HFFc6 (cell line): Measurements from ENCODE around the gene ARID3B. TPM values are rescaled to one million over a fixed set of nuclear protein-coding genes. Genes with fewer than 3 reads are reported as not detected.

Source experiments
- DNase-seq: peaks from one replicate; pipeline ENCODE4 v3.0.0-alpha.2; 2018
- H3K27ac Mint-ChIP-seq: 2 replicates; pipeline ENCODE4 v1.8.0; 2020; ENCODE audit warnings: mild to moderate bottlenecking, mixed read lengths
- H3K27me3 Mint-ChIP-seq: 2 replicates; pipeline ENCODE4 v1.8.0; 2021; ENCODE audit warnings: mild to moderate bottlenecking, moderate library complexity, mixed read lengths; ENCODE audit not compliant: insufficient read depth
- H3K36me3 Mint-ChIP-seq: 2 replicates; pipeline ENCODE4 v1.8.0; 2021; ENCODE audit warnings: low read depth, mixed read lengths
- H3K4me1 Mint-ChIP-seq: 2 replicates; pipeline ENCODE4 v1.8.0; 2020; ENCODE audit warnings: low read depth, mixed read lengths
- H3K4me3 Mint-ChIP-seq: 2 replicates; pipeline ENCODE4 v1.8.0; 2020; ENCODE audit warnings: mild to moderate bottlenecking, moderate library complexity, mixed read lengths
- H3K9me3 Mint-ChIP-seq: 2 replicates; pipeline ENCODE4 v1.8.0; 2020; ENCODE audit warnings: mild to moderate bottlenecking, mixed read lengths
- CTCF ChIP-seq: fragments of 200-600 bp; sonication (generic); IDR thresholded peaks from 2 replicates; pipeline ENCODE4 v1.5.0; 2021; ENCODE audit warnings: antibody characterized with exemption, mild to moderate bottlenecking
- total RNA-seq, 6 experiments: library from RNA; stranded (reverse); fragmentation: NEBNext Ultra II Directional; extraction: Animal tissue kit (Norgen Biotek cat#: 25700); gene quantifications; 2 replicates in 1 of 6; 3 replicates in 5 of 6; pipeline ENCODE4 v1.2.3, GENCODE V29; 2021

ARID3B gene
- total RNA-seq, 6 experiments from 2014 or later, result 1.2 to 2.1 (median 1.6) TPM

- H3K4me3 Mint-ChIP-seq, result no peak overlapping the region
- no peaks in the 10 kb centered on the region for H3K9me3 Mint-ChIP-seq
- no peak for DNase-seq
- TF ChIP-seq CTCF, result no peak
- H3K27ac Mint-ChIP-seq, result no peak overlapping the region
- peaks cover 18% of the 10 kb centered on the region for H3K4me1 Mint-ChIP-seq
- peaks cover 6% of the 10 kb centered on the region; the same call in 1 of the 2 replicates for H3K36me3 Mint-ChIP-seq
- peaks cover 2% of the 10 kb centered on the region; the same call in 1 of the 2 replicates for H3K27me3 Mint-ChIP-seq
These were observed 24.5 kb downstream of the ARID3B start for GRCh38 chr15:74565381-74566085.

- H3K36me3 Mint-ChIP-seq, result peaks cover 12% of the 10 kb centered on the region
- no peak overlapping the region for H3K27ac Mint-ChIP-seq
- peaks cover 24% of the 10 kb centered on the region for H3K4me1 Mint-ChIP-seq
- H3K9me3 Mint-ChIP-seq, result no peaks in the 10 kb centered on the region
- DNase-seq, result no peak
- no peak for TF ChIP-seq CTCF
- no peaks in the 10 kb centered on the region for H3K27me3 Mint-ChIP-seq
- no peak overlapping the region for H3K4me3 Mint-ChIP-seq
These were observed 27.6 kb downstream of the ARID3B start for GRCh38 chr15:74568594-74568993.

- Mint-ChIP-seq H3K27ac (no peak overlapping the region), H3K36me3 (peaks cover 17% of the 10 kb centered on the region), H3K4me1 (peaks cover 35% of the 10 kb centered on the region), H3K4me3 (no peak overlapping the region), H3K27me3 (peaks cover 2% of the 10 kb centered on the region; the same call in 1 of the 2 replicates), H3K9me3 (no peaks in the 10 kb centered on the region)
- no peak for TF ChIP-seq CTCF
- DNase-seq, result no peak
These were observed 28.7 kb downstream of the ARID3B start for GRCh38 chr15:74569731-74570070.

DNA sequence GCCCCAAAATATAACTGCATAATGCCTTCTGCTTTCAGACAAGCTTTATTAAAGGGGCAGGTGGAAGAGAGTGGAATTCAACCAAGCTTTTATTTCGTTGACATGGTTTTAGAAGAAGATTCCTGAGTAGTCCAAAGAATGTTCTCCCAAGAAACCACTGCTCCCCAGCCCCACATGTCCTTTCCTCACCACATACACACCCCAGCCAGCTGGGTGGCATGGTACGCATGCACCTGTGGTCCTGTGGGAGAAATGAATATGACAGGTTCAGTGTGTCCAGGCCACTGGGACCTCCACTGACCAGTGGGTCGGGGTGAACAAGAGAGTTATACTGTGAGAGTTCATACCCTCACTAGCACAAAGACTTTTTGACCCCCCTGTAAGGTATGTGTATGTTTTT lies 30.2 kb downstream of the ARID3B start:
- Mint-ChIP-seq H3K4me1 (peaks cover 35% of the 10 kb centered on the region), H3K27ac (no peak overlapping the region), H3K27me3 (peaks cover 2% of the 10 kb centered on the region; the same call in 1 of the 2 replicates), H3K36me3 (peaks cover 17% of the 10 kb centered on the region), H3K4me3 (no peak overlapping the region), H3K9me3 (no peaks in the 10 kb centered on the region)
- no peak for TF ChIP-seq CTCF
- no peak for DNase-seq

DNA sequence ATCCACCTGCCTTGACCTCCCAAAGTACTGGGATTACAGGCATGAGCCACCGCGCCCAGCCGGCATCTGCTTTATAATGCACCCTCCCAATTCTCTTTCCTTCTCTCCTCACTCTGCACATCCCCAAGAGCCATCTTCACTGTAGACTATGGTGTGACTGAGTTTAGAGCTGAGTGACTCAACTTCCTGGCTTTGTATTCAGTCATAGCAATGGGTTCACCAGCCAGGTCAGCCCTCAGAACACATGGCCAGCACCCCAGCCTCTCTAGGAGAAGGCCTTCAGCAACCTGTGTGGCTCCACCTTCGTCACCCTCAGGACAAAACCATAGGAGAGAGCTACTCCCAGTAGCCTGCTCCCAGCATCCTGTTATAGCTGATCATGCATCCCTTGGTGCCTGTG lies 33.0 kb downstream of the ARID3B start:
- Mint-ChIP-seq H3K9me3 (no peaks in the 10 kb centered on the region), H3K4me1 (peaks cover 29% of the 10 kb centered on the region), H3K27ac (no peak overlapping the region), H3K27me3 (peaks cover 2% of the 10 kb centered on the region; the same call in 1 of the 2 replicates), H3K4me3 (no peak overlapping the region), H3K36me3 (peaks cover 17% of the 10 kb centered on the region)
- DNase-seq, result no peak
- TF ChIP-seq CTCF, result no peak
